Measurements from ENCODE around the gene URGCP.

The URGCP gene

GRCh38 chr7:43933902-43934560 is 27.6 kb upstream of the URGCP start:
- Histone ChIP-seq H2AFZ (ENCODE audit: low read depth, low read length) (no peak overlapping the region), H3K4me2 (ENCODE audit: low read length, poor library complexity, severe bottlenecking) (no peak overlapping the region), H3K4me3 (ENCODE audit: insufficient read depth in 1 of 2, low read depth in 1 of 2, low read length in 2 of 2) (no peak overlapping the region), H2BK120ac (ENCODE audit: low read depth, low read length) (no peak overlapping the region), H3K36me3 (ENCODE audit: control insufficient read depth in 1 of 2, insufficient read depth in 2 of 2, low read depth in 1 of 2, low read length in 2 of 2) (peaks cover 0 to 4% of the 10 kb centered on the region in 2 experiments), H3K79me1 (replicated peaks; ENCODE audit: low read length, poor library complexity, severe bottlenecking) (peaks cover 3% of the 10 kb centered on the region), H3K9me3 (ENCODE audit: control insufficient read depth, low read length) (no peaks in the 10 kb centered on the region), H3K14ac (ENCODE audit: low read length in 2 of 2) (no peak overlapping the region), H2AK5ac (ENCODE audit: low read length, severe bottlenecking) (no peak overlapping the region), H3K27ac (ENCODE audit: low read length, poor library complexity, severe bottlenecking) (no peak overlapping the region), H3K4me1 (ENCODE audit: control insufficient read depth, insufficient read depth, low read depth, low read length) (no peaks in the 10 kb centered on the region), H3K23ac (ENCODE audit: low read length in 2 of 2) (no peak overlapping the region), H2BK15ac (ENCODE audit: low read depth, poor library complexity, severe bottlenecking) (no peak overlapping the region), H4K8ac (ENCODE audit: low read length) (no peak overlapping the region), H2BK5ac (ENCODE audit: low read depth, low read length, poor library complexity, severe bottlenecking) (no peak overlapping the region), H3K18ac (ENCODE audit: low read depth in 1 of 2, low read length in 2 of 2) (no peak overlapping the region), H3K27me3 (ENCODE audit: control insufficient read depth in 1 of 2, insufficient read depth in 1 of 2, low read length in 2 of 2) (no peaks in the 10 kb centered on the region), H2BK12ac (ENCODE audit: low read length in 2 of 2) (no peak overlapping the region), H3K4ac (ENCODE audit: low read depth in 1 of 2, low read length in 2 of 2) (no peak overlapping the region), H3K9ac (ENCODE audit: low read length) (no peak overlapping the region), H4K91ac (ENCODE audit: low read length) (no peak overlapping the region)
- DNase-seq: no peak
- 90% methylated on average over 3 of the region's 3 CpGs for WGBS

GRCh38 chr7:43931346-43931745 is 24.9 kb upstream of the URGCP start:
- 83% methylated on average over 3 of the region's 7 CpGs for WGBS
- DNase-seq: no peak

GRCh38 chr7:43929529-43930457 is 23.4 kb upstream of the URGCP start:
- Histone ChIP-seq H3K36me3 (ENCODE audit: control insufficient read depth in 1 of 2, insufficient read depth in 2 of 2, low read depth in 1 of 2, low read length in 2 of 2) (peaks cover 0 to 4% of the 10 kb centered on the region in 2 experiments), H3K18ac (ENCODE audit: low read depth in 1 of 2, low read length in 2 of 2) (no peak overlapping the region), H2BK12ac (ENCODE audit: low read length in 2 of 2) (no peak overlapping the region), H3K9ac (ENCODE audit: low read length) (no peak overlapping the region), H3K9me3 (ENCODE audit: control insufficient read depth, low read length) (no peaks in the 10 kb centered on the region), H3K4me1 (ENCODE audit: control insufficient read depth, insufficient read depth, low read depth, low read length) (peaks cover 6% of the 10 kb centered on the region), H2AK5ac (ENCODE audit: low read length, severe bottlenecking) (no peak overlapping the region), H3K27ac (ENCODE audit: low read length, poor library complexity, severe bottlenecking) (no peak overlapping the region), H2BK5ac (ENCODE audit: low read depth, low read length, poor library complexity, severe bottlenecking) (no peak overlapping the region), H3K23ac (ENCODE audit: low read length in 2 of 2) (no peak overlapping the region), H2BK120ac (ENCODE audit: low read depth, low read length) (no peak overlapping the region), H4K91ac (ENCODE audit: low read length) (no peak overlapping the region), H2AFZ (ENCODE audit: low read depth, low read length) (no peak overlapping the region), H3K79me1 (replicated peaks; ENCODE audit: low read length, poor library complexity, severe bottlenecking) (peaks cover 10% of the 10 kb centered on the region), H3K4ac (ENCODE audit: low read depth in 1 of 2, low read length in 2 of 2) (no peak overlapping the region), H3K27me3 (ENCODE audit: control insufficient read depth in 1 of 2, insufficient read depth in 1 of 2, low read length in 2 of 2) (no peaks in the 10 kb centered on the region), H4K8ac (ENCODE audit: low read length) (no peak overlapping the region), H3K4me3 (ENCODE audit: insufficient read depth in 1 of 2, low read depth in 1 of 2, low read length in 2 of 2) (no peak overlapping the region), H2BK15ac (ENCODE audit: low read depth, poor library complexity, severe bottlenecking) (no peak overlapping the region), H3K14ac (ENCODE audit: low read length in 2 of 2) (no peak overlapping the region), H3K4me2 (ENCODE audit: low read length, poor library complexity, severe bottlenecking) (no peak overlapping the region)
- WGBS: 85% methylated on average over 4 of the region's 5 CpGs
- DNase-seq: no peak

More at GRCh38 chr7:43931346-43931745, 24.9 kb upstream of the URGCP start:
- Histone ChIP-seq H3K36me3 (ENCODE audit: control insufficient read depth in 1 of 2, insufficient read depth in 2 of 2, low read depth in 1 of 2, low read length in 2 of 2) (peaks cover 0 to 4% of the 10 kb centered on the region in 2 experiments), H3K9ac (ENCODE audit: low read length) (no peak overlapping the region), H3K9me3 (ENCODE audit: control insufficient read depth, low read length) (no peaks in the 10 kb centered on the region), H3K79me1 (replicated peaks; ENCODE audit: low read length, poor library complexity, severe bottlenecking) (peaks cover 6% of the 10 kb centered on the region), H3K4me1 (ENCODE audit: control insufficient read depth, insufficient read depth, low read depth, low read length) (peaks cover 1% of the 10 kb centered on the region), H3K23ac (ENCODE audit: low read length in 2 of 2) (no peak overlapping the region), H3K4me3 (ENCODE audit: insufficient read depth in 1 of 2, low read depth in 1 of 2, low read length in 2 of 2) (no peak overlapping the region), H2BK5ac (ENCODE audit: low read depth, low read length, poor library complexity, severe bottlenecking) (no peak overlapping the region), H2BK120ac (ENCODE audit: low read depth, low read length) (no peak overlapping the region), H3K27ac (ENCODE audit: low read length, poor library complexity, severe bottlenecking) (no peak overlapping the region), H2AFZ (ENCODE audit: low read depth, low read length) (no peak overlapping the region), H3K18ac (ENCODE audit: low read depth in 1 of 2, low read length in 2 of 2) (no peak overlapping the region), H2BK15ac (ENCODE audit: low read depth, poor library complexity, severe bottlenecking) (no peak overlapping the region), H3K27me3 (ENCODE audit: control insufficient read depth in 1 of 2, insufficient read depth in 1 of 2, low read length in 2 of 2) (no peaks in the 10 kb centered on the region), H2BK12ac (ENCODE audit: low read length in 2 of 2) (no peak overlapping the region), H3K14ac (ENCODE audit: low read length in 2 of 2) (no peak overlapping the region), H3K4ac (ENCODE audit: low read depth in 1 of 2, low read length in 2 of 2) (no peak overlapping the region), H4K91ac (ENCODE audit: low read length) (no peak overlapping the region), H3K4me2 (ENCODE audit: low read length, poor library complexity, severe bottlenecking) (no peak overlapping the region), H4K8ac (ENCODE audit: low read length) (no peak overlapping the region), H2AK5ac (ENCODE audit: low read length, severe bottlenecking) (no peak overlapping the region)

- H3K27me3 ChIP-seq (ENCODE audit: control insufficient read depth in 1 of 2, insufficient read depth in 1 of 2, low read length in 2 of 2): no peaks in the 10 kb centered on the region
- no peak overlapping the region for H4K8ac ChIP-seq (ENCODE audit: low read length)
- WGBS: 82% methylated on average over 3 of the region's 4 CpGs
- no peak overlapping the region for H3K4ac ChIP-seq (ENCODE audit: low read depth in 1 of 2, low read length in 2 of 2)
- no peak overlapping the region for H3K4me2 ChIP-seq (ENCODE audit: low read length, poor library complexity, severe bottlenecking)
- no peak overlapping the region for H2BK5ac ChIP-seq (ENCODE audit: low read depth, low read length, poor library complexity, severe bottlenecking)
- no peak overlapping the region for H3K27ac ChIP-seq (ENCODE audit: low read length, poor library complexity, severe bottlenecking)
- no peak for DNase-seq
- no peak overlapping the region for H2BK120ac ChIP-seq (ENCODE audit: low read depth, low read length)
- no peak overlapping the region for H3K9ac ChIP-seq (ENCODE audit: low read length)
- H2BK15ac ChIP-seq (ENCODE audit: low read depth, poor library complexity, severe bottlenecking): no peak overlapping the region
- H2AK5ac ChIP-seq (ENCODE audit: low read length, severe bottlenecking): no peak overlapping the region
- no peak overlapping the region for H2BK12ac ChIP-seq (ENCODE audit: low read length in 2 of 2)
- H3K14ac ChIP-seq (ENCODE audit: low read length in 2 of 2): no peak overlapping the region
- peaks cover 0 to 4% of the 10 kb centered on the region in 2 experiments for H3K36me3 ChIP-seq (ENCODE audit: control insufficient read depth in 1 of 2, insufficient read depth in 2 of 2, low read depth in 1 of 2, low read length in 2 of 2)
- no peak overlapping the region for H3K18ac ChIP-seq (ENCODE audit: low read depth in 1 of 2, low read length in 2 of 2)
- no peak overlapping the region for H4K91ac ChIP-seq (ENCODE audit: low read length)
- H3K4me1 ChIP-seq (ENCODE audit: control insufficient read depth, insufficient read depth, low read depth, low read length): peaks cover 6% of the 10 kb centered on the region
- H3K9me3 ChIP-seq (ENCODE audit: control insufficient read depth, low read length): no peaks in the 10 kb centered on the region
- H3K4me3 ChIP-seq (ENCODE audit: insufficient read depth in 1 of 2, low read depth in 1 of 2, low read length in 2 of 2): no peak overlapping the region
- no peak overlapping the region for H2AFZ ChIP-seq (ENCODE audit: low read depth, low read length)
- peaks cover 10% of the 10 kb centered on the region for H3K79me1 ChIP-seq (replicated peaks; ENCODE audit: low read length, poor library complexity, severe bottlenecking)
- H3K23ac ChIP-seq (ENCODE audit: low read length in 2 of 2): no peak overlapping the region
Measured at GRCh38 chr7:43927810-43928209, 21.4 kb upstream of the URGCP start.

Measured in mesenchymal stem cell (in vitro differentiated cells and primary cell).